HG03378 (cell line): Measurements from ENCODE around the gene COL17A1.

ENCODE experiments used
- ATAC-seq: cut with Tn5 transposase; IDR thresholded peaks from one replicate; pipeline ENCODE4 v1.9.1; 2021; ENCODE audit warnings: mild to moderate bottlenecking, moderate library complexity; ENCODE audit not compliant: unreplicated experiment

The COL17A1 gene

DNA sequence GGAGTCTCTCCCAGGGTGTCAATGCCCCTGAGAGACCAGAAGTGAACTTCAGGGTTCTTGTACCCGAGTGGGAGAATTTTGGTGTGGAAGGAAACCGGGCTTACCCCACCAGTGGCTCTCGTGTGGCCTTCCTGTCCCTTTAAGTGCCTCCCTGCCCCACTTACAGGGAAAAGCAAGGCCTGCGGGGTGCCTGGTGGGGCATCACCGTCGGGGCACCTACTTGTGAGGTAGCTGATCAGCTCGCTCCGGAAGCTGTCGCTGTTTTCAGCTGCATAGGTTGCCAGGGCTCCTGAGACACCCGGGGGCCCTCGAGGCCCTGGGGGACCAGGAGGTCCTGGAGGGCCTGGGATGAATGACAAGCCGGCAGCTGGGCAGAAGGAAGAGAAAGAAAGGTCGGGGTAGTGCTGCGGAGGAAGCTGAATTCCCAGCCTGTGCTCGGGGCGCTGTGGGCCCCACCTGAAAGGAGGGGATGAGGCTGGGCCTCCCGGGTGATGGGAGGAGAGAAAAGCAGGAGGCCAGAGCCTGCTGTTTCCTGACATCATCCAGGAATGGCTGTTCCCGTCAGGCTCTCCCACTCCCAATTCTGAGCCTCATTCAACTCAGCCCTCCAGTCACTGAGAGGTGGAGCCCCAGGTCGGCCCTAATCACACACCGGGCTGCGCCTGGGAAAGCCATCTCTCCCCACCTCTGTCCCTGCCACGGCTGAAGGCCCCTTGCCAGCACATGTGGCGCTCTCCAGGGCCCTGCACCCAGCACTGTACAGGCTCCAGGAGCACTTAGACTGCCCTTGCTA lies 51.1 kb downstream of the COL17A1 start:
- no peak for ATAC-seq

DNA sequence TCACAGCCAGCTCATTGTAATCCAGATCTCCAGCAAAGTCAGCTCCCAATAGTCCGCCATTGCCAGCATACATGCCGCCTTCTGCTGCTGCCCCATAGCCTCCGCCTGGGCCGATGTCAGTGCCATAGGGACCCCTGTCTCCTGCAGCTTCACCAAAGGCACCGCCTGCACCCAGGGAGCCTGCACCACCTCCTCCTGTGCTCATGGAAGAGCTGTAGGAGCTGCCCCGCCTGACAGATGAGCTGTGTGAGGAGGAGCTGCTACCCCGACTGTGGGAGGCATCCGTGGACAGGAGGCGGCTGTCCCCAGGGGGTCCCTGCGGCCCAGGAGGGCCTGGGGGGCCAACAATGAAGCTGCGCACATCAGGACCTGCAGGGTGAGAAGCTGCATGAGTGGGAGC lies 51.7 kb downstream of the COL17A1 start:
- ATAC-seq, result no peak

DNA sequence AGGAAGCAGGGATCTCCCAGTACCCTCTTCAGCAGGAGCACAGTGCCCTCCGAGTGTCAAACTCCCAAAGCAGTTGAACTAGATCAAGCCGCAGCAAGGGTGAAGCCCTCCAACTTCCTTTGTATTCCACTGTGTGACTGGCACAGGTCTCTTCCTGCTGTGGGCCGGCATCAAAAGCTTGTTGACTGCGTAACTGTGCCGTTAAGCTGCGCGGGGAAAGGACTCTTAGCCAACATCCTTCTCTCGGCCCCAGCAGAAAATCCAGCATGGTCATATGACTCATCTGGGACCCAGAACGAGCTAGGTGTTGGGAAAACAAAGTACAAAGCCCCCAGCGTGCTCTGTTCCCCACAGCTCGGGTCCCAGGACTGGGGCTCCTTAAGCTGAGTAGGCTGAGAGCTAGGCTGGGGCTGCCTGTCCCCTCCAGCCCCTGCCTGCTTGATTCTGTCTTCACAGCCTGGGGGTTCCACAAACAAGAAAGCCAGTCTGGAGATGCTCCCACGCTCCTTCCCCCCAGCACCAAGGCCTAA lies 52.2 kb downstream of the COL17A1 start:
- ATAC-seq, result no peak

DNA sequence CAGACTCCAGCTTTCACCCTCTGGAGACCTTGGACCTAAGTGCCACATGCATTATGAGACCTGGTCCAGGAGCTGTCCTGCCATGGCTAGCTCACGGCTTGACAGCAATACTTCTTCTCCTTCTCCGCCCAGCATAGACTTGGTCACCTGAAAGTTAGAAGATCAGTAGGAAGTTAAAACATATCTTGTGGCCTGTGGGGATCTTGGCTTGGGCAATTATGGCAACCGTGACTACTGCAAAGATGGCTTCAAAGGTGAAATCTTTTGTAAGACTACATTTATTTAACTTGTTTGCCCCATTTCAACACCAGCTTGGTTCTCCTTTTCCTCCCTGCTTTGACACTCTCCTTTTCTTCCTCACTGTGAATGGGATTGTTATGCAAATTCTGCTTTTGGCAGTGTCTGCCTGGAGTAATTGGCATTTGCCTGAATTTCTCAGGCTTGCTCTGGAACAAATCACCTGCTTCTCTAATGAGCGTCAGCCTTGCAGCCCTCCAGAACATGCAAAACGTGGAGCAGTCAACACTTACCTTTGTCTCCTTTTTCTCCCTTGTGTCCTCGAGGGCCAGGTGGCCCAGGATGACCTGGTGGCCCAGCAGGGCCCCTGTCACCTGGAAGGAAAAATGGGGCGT lies 53.4 kb downstream of the COL17A1 start:
- ATAC-seq, result no peak

DNA sequence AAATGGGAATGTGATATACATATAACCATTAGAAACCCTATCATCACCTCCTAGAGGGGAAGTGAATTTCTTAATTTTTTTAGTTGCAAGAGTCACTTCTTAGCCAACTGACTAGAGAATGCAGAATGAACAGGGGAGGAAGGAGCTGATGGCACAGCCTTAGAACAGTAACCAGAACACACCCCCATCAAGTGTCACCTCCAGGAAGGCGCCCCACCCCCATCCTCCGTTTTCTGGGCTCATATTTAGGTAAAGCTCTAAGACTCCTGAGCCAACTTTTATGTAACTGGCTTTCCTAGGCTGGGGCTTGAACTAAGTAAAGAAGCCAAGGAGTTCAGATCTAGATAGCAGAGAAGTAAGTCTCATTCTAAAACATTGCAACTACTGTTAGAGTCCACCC lies 54.0 kb downstream of the COL17A1 start:
- ATAC-seq, result no peak

DNA sequence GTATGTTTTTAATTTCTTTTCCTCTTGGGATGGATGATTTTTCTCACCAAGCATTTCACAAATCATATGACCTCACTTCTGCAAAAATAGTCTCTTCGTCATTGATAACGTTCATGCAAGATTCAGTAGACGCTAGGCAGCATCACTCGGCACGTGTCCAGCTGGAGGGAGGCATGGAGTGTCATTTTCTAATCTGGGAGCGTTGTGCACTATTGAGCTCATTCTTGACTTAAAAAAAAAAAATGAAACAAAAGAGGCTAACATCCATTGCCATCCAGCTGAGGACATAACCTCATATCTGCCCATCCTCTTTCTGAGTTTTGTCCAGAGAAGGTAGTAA lies 56.2 kb downstream of the COL17A1 start:
- ATAC-seq, result no peak

DNA sequence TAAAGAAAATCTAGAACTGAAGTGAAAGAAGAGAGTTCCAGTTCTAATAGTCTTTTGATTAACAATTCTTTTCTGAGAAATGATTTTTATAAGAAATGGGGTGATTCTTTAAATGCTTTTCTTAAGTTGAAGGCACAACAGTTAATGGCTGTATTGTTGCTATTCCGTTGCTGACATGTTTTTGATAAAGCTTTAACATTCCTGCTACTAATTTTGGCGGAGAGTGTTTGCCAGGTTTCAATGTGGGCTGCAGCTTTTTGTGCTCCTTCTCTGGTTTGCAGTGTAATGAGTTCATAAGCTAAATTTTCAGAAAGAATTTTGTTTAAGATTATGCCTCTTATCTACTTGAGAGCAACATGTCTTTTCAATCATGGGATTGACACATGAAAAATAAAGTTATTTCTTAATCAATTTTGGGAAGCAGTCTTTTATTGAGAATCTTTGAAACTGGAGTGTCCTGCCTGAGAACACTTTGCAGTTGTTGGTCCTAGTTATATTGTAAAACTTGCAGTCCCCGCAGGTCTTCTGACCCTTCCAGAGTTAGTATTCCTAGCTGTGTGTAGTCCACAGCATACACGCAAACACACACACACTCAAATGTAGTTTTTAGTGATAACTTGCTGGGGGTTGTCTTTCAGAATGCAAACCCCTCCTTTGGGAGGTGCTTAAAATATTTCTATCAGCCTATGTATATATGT lies 56.7 kb downstream of the COL17A1 start:
- ATAC-seq, result no peak

DNA sequence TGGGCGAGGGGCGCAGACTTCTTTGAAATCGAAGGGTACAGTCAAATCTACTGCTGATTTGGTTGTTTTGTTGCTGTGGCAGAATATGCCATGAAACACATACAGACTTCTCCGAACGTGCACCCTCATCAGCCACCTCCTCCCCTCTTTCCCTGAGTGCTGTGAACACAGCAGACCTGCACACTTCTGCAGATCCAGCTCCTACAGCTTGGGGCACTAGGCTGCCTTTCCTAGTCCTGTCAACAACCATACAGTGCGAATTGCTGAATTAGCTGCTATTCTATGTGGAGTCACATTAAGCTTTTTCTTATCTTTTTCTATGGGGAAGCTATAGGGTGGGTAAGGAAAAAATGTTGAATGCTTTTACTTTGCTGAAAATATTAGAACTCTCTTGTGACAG lies 57.5 kb downstream of the COL17A1 start:
- ATAC-seq, result no peak

DNA sequence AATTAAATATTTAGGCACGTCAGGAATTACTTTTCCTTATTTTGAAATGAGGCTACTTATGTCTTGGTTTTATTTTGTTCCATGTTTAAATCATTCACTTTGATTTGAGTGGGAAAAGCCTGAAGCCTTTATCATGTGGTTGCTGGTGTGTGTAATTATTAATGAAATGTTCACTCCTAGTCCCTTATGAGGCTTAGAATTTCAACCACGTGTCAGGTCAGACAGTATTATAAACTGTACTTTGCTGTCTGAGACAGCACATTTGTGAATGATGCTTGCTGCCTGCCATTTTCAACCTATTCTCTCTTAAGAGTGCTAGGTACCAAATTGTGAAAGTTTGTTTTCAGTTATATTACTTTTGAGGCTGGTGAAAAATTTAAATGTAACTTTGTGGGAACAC lies 58.9 kb downstream of the COL17A1 start:
- peak; percentile 68 for ATAC-seq

DNA sequence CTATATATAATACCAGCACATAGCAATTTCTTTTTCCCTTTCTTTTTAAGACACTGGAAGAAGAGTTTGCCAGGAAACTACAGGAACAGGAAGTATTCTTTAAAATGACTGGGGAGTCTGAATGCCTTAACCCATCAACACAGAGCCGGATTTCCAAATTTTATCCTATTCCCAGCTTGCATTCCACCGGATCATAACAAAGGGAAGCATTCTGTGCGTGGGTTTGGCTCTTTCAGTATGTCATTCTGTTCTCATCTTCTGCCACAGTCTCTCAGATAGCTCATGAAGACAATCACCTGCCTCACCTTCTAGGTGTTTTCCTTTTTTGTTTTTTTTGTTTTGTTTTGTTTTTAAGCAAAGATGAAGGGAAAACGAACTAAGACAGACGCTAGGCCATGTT lies 60.2 kb downstream of the COL17A1 start:
- no peak for ATAC-seq

DNA sequence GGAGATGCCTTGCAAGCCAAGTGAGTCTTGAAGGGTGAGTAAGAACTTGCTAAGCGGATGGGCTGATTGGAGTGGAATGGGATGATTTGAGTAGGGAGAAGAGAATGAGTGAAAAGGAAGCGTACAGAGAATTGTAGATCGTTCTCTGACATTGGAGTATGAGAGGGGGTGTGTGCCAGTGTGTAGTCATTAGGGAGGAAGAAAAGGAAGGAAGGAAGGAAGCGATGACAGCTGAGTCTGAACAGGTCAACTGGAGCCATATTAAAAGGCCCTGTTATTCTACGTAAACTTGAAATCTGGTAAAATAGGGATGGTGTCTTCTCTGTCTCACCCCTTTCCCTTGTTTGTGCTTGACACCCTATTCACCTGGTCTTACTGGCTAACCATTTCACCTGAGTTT lies 63.7 kb downstream of the COL17A1 start:
- no peak for ATAC-seq

DNA sequence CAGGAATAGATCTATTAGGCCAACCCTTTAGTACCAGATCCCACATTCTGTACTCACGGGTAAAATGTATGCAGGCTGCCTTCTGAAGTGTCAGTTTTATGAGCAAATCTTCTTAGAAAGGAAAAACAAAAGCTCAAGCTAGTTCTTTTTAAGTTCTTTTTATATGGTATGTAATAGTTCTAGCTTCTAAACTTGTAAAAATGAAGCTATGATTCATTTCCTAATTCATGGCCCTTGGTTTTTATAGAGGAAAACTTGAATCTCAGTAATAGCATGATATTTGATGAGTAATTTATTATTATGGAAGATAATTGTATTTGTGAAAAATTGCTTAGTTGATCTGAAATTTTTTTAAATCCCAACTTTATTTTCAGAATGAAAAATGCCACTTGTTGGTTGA lies 64.4 kb downstream of the COL17A1 start:
- ATAC-seq, result no peak

DNA sequence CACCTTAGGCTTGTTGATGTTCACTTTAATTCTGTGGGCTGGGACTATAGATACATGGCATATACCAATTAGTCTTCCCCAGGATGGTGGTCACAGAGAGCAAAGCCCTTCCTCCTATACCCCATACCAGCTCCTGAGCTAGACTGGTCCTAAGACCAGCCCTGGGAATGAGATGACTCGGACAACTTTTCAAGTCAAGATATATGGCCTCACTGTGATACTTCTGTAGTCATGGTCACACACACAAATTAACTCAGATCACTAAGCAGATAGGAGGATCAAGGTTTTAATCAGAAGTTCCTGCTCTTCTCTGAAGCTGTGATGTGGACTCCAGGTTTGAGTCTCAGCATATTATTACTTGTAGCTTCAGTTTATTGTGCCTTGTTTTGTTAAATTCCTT lies 65.7 kb downstream of the COL17A1 start:
- ATAC-seq, result no peak

DNA sequence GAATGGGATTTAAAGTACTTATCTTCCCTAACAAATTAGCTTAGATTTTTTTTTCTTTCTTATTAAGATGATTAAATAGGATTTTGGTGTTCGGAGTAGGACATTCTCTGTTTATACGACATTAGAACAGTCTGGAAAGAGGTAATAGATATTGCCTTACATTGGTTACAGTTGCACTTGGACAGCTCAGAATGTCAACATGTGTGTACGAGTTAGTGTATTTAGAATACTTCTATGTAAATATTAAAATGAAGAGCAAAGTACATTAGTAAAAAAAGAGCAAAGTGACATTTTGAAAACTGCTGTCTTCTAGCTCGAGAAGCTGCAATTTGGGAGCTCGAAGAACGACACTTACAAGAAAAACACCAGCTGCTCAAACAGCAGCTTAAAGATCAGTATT lies 67.2 kb downstream of the COL17A1 start:
- ATAC-seq, result no peak

DNA sequence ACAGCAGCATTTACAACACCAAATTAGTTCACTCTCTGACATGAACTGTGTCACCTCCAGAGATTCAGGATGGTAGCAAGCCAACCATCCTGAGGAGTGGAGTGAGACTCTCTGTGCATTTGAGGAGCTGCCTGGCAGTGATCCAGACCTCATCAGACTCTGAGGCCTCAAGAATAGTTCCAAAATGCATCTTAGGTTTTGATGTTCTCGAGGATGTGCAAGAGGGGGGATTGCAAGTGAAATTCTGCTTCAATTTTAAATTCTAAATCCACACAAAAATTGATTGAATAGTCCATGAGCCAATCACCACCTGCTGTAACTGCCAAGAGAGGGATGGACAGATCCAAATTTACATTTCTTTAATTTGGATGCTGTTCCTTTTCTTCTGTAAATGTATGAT lies 69.0 kb downstream of the COL17A1 start:
- no peak for ATAC-seq

DNA sequence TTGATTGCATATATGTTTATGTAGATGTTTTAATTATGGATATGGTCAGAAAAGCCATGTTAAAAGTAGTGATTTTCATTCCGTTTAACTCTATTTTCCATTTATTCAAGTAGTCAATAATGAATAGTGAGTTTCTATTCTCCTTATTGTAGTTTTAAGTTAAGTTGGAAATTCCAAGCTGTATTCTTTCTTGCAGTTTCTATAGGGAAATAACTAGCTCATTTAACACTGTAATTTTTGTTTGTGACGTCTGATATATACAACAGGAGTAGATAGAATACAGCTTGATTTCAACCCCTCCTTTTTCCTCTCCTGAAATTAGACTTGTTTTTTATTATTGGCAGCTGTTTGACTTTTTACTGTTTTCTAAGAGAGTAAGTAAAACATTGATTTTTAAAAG lies 71.5 kb downstream of the COL17A1 start:
- no peak for ATAC-seq

DNA sequence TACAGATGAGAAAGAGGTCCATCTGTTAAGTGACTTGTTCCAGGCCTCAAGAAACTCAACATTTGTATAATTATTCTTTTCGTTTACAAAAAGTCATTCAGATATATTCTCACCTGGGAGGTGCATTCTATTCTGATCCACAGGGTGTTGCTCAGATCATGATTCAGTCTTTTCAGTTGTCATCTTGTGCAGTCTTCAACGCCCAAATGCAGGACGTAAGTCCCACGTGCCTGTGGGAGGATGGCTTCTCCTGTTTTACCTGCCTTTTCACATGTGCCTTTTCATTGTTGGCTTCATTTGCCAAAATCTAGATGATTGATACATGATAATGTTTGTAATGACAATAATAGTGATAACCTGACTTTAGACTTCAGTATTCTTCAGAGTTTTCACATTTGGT lies 72.2 kb downstream of the COL17A1 start:
- no peak for ATAC-seq

DNA sequence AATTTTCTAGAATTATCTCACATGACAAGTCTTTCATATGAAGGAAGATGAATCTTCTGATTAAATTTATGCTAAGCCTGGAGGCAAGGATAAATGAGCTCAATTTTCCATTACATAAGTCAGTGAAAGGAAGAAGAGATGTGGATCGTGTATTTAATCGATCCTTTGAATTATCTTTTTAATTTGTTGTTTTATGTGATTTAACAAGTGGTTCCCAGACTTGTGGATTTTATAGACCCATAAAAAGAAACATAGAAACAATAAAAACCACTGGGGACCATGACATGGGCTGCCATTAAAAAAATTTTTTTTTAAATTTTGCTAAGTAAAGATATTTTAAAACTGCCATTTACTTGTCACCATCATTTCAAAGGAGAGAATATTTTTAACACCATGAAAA lies 73.8 kb downstream of the COL17A1 start:
- no peak for ATAC-seq

DNA sequence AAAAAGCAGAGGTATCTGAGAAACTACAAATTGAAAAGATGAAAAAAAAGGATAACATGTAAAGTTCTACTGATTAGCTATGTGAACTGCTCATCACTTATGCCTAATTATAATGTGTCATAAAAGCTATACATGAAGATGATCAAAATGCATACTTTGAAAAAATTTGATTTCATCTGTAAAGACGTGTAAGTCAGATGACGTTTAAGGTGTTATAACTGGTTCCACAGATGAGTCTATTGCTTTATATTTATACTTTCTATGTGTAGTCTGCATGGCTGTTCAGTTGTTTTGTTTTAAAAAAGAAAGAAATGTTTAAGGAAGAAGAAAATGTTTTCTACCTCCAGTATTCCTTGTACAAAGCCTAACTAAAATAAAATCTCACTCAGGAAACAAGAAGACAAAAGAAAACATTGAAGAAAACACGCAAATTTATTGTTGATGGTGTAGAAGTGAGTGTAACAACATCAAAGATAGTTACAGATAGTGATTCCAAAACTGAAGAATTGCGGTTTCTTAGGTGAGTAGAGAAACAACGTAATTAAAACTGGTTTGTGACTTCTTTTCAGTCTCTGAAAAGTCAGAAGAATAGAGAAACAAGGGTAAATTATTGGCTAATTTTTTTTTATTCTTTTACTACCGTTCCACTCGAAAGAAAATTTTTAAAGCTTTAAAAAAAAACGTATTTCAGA lies 80.4 kb downstream of the COL17A1 start:
- no peak for ATAC-seq

DNA sequence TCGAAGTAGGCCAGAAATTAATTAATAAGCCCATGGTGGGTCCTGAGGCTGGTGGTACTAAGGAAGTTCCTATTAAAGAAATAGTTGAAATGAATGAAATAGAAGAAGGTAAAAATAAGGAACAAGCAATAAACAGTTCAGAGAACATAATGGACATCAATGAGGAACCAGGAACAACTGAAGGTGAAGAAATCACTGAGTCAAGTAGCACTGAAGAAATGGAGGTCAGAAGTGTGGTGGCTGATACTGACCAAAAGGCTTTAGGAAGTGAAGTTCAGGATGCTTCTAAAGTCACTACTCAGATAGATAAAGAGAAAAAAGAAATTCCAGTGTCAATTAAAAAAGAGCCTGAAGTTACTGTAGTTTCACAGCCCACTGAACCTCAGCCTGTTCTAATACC lies 82.8 kb downstream of the COL17A1 start:
- no peak for ATAC-seq

DNA sequence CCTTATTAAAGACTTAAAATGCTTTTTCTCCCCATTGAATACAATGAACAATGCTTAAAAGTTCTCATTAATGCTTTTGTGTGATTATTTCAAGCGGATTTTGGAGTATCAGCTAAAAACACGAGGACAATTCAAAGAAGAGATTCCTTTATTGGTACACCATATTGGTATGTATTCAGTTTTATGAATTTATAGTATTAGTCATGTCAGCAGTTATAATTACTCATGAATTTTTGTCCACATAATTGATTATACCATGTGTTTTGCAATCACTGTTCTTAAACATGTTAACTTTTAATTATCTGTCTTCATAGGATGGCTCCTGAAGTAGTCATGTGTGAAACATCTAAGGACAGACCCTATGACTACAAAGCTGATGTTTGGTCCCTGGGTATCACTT lies 86.9 kb downstream of the COL17A1 start:
- no peak for ATAC-seq
